ENCODE data around the gene ITGB2.

Gene ITGB2

GRCh38 chr21:44872649-44873355 lies 47.9 kb downstream of the ITGB2 start:
- POLR2A ChIA-PET, result interaction anchor here (0.6 to 2.0 kb wide), 12 partner anchors 12 to 80 kb away, joined by 3 to 9 read pairs (median 3); partner anchors contain the start of genes SUMO3 and UBE2G2
- TF ChIP-seq, protein P1, sequence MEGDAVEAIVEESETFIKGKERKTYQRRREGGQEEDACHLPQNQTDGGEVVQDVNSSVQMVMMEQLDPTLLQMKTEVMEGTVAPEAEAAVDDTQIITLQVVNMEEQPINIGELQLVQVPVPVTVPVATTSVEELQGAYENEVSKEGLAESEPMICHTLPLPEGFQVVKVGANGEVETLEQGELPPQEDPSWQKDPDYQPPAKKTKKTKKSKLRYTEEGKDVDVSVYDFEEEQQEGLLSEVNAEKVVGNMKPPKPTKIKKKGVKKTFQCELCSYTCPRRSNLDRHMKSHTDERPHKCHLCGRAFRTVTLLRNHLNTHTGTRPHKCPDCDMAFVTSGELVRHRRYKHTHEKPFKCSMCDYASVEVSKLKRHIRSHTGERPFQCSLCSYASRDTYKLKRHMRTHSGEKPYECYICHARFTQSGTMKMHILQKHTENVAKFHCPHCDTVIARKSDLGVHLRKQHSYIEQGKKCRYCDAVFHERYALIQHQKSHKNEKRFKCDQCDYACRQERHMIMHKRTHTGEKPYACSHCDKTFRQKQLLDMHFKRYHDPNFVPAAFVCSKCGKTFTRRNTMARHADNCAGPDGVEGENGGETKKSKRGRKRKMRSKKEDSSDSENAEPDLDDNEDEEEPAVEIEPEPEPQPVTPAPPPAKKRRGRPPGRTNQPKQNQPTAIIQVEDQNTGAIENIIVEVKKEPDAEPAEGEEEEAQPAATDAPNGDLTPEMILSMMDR (IDR thresholded peaks at IDR 0.05; ENCODE audit: insufficient read depth, low read length, missing control alignments), result no peak
- CTCF ChIA-PET, result interaction anchor here (0.9 to 3.3 kb wide), 6 partner anchors 15 to 265 kb away, joined by 3 to 12 read pairs (median 6); no protein-coding TSS in a partner anchor
- DNase-seq (ENCODE audit: low read depth, low spot score), result no peak
- peak overlapping the region; percentile 83 for H3K4me3 ChIP-seq (ENCODE audit: low read depth, low read length)

- ChIA-PET CTCF (interaction anchor here (0.9 to 3.3 kb wide), 5 partner anchors 14 to 265 kb away, joined by 3 to 12 read pairs (median 7); no protein-coding TSS in a partner anchor), POLR2A (interaction anchor here (0.7 to 2.0 kb wide), 5 partner anchors 47 to 69 kb away, joined by 3 to 8 read pairs (median 5); no protein-coding TSS in a partner anchor)
- TF ChIP-seq, protein P1 (IDR thresholded peaks at IDR 0.05; ENCODE audit: insufficient read depth, low read length, missing control alignments), result no peak
- no peak for DNase-seq (ENCODE audit: low read depth, low spot score)
- H3K4me3 ChIP-seq (ENCODE audit: low read depth, low read length), result peak overlapping the region; percentile 83
These were observed 48.4 kb downstream of the ITGB2 start for GRCh38 chr21:44872323-44872648.

- DNase-seq (ENCODE audit: low read depth, low spot score), result no peak
- peak overlapping the region; percentile 83 for H3K4me3 ChIP-seq (ENCODE audit: low read depth, low read length)
- TF ChIP-seq, protein P1 (IDR thresholded peaks at IDR 0.05; ENCODE audit: insufficient read depth, low read length, missing control alignments), result no peak
- POLR2A ChIA-PET, result interaction anchor here (1.0 to 1.7 kb wide), 3 partner anchors 56 to 59 kb away, joined by 4 to 8 read pairs (median 5); no protein-coding TSS in a partner anchor
- CTCF ChIA-PET, result interaction anchor here (0.9 to 3.3 kb wide), 5 partner anchors 11 to 78 kb away, joined by 3 to 12 read pairs (median 5); no protein-coding TSS in a partner anchor
These were observed 49.0 kb downstream of the ITGB2 start for GRCh38 chr21:44871576-44872269.

GRCh38 chr21:44870748-44871495 lies 49.8 kb downstream of the ITGB2 start:
- TF ChIP-seq, protein P1 (IDR thresholded peaks at IDR 0.05; ENCODE audit: insufficient read depth, low read length, missing control alignments), result no peak
- CTCF ChIA-PET, result interaction anchor here (1.0 kb wide), 1 partner anchor 10 kb away, joined by 3 read pairs; no protein-coding TSS in a partner anchor
- H3K4me3 ChIP-seq (ENCODE audit: low read depth, low read length), result no peak overlapping the region; the same call in none of the 2 replicates
- DNase-seq (ENCODE audit: low read depth, low spot score), result no peak
- POLR2A ChIA-PET, result interaction anchor here (0.6 to 1.7 kb wide), 2 partner anchors 14 to 58 kb away, joined by 3 to 8 read pairs; no protein-coding TSS in a partner anchor

DNA sequence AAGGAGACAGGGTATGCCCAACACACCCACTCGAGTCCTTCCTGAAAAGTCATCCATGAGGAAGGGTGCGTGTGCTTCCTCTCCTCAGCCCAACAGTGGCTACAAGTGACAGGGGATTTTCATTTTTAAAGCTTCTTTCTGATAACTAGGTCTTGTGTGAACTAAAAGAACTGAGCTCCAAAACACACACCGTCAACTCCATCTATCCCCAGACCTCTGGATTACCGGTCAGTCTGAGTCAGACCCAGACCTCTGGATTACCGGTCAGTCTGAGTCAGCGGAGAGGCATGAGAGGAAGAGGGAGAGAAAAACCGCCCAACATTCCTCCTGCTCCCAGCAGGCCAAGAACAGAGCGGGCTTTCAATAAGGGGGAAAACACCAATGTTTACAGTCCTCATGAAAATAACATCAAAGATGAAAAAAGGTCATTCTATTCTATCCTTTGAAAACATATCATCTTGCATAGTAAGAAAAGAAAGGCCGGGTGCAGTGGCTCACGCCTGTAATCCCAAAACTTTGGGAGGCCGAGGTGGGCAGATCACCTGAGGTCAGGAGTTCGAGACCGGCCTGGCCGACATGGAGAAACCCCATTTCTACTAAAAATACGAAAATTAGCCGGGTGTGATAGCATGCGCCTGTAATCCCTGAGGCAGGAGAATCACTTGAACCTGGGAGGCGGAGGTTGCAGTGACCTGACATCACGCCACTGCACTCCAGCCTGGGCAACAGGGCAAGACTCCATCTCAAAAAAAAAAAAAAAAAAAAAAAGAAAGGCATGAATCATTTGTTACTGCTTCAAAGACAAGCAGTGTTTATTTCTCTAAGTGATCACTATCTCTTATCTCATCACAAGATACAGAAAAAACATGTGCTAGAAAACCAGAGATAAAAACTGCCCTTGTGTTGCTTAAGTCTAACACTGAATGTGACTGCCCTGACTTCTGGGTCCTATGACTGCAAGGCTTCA lies 50.6 kb downstream of the ITGB2 start:
- peak; percentile 61 for DNase-seq (ENCODE audit: low read depth, low spot score)
- CTCF ChIA-PET, result interaction anchor here (1.0 kb wide), 1 partner anchor 68 kb away, joined by 3 read pairs; the partner anchor contains the start of gene UBE2G2
- POLR2A ChIA-PET, result interaction anchor here (0.5 to 1.4 kb wide), 3 partner anchors 12 to 204 kb away, joined by 3 to 5 read pairs (median 3); no protein-coding TSS in a partner anchor
- H3K4me3 ChIP-seq (ENCODE audit: low read depth, low read length), result peak overlapping the region; percentile 21
- TF ChIP-seq, protein P1 (IDR thresholded peaks at IDR 0.05; ENCODE audit: insufficient read depth, low read length, missing control alignments), result no peak

All from AG04449 (cell line).